GM23248 (cell line): ENCODE measurements around the gene GRIK3. TPM values are rescaled to one million over a fixed set of nuclear protein-coding genes. Genes with fewer than 3 reads are reported as not detected.
"Not testable (repeated sequence)": the region's sequence is repeated elsewhere in the genome, so short reads cannot be mapped to it uniquely, and the experiment has no call there.

Source experiments
- DNase-seq: peaks from one replicate; pipeline ENCODE4 v3.0.0-alpha.2; 2015
- H2AFZ ChIP-seq: fragments of 200-600 bp; sonication (generic); 2 replicates; pipeline ENCODE4 v1.6.1; 2016; ENCODE audit warnings: antibody characterized with exemption
- H3F3A ChIP-seq: fragments of 200-600 bp; sonication (generic); 2 replicates; pipeline ENCODE4 v1.6.1; 2016; ENCODE audit warnings: mild to moderate bottlenecking, antibody characterized with exemption, mixed run types; ENCODE audit not compliant: insufficient read depth
- H3K27ac ChIP-seq: fragments of 200-600 bp; sonication (generic); 2 replicates; pipeline ENCODE4 v1.5.1; 2016; ENCODE audit warnings: mild to moderate bottlenecking
- H3K27me3 ChIP-seq: fragments of 200-600 bp; sonication (generic); replicated peaks from 2 replicates; pipeline ENCODE4 v1.6.1; 2016; ENCODE audit warnings: mild to moderate bottlenecking; ENCODE audit not compliant: insufficient read depth
- H3K36me3 ChIP-seq: fragments of 200-600 bp; sonication (generic); 2 replicates; pipeline ENCODE4 v1.6.1; 2016; ENCODE audit warnings: low read depth, mild to moderate bottlenecking
- H3K4me1 ChIP-seq: fragments of 200-600 bp; sonication (generic); 2 replicates; pipeline ENCODE4 v1.6.1; 2016; ENCODE audit warnings: mild to moderate bottlenecking; ENCODE audit not compliant: insufficient read depth
- H3K4me2 ChIP-seq: fragments of 200-600 bp; sonication (generic); one replicate; pipeline ENCODE4 v1.6.1; 2016; ENCODE audit warnings: mild to moderate bottlenecking; ENCODE audit not compliant: unreplicated experiment
- H3K4me3 ChIP-seq: fragments of 200-600 bp; sonication (generic); 2 replicates; pipeline ENCODE4 v1.5.1; 2016; ENCODE audit warnings: mild to moderate bottlenecking
- H3K79me2 ChIP-seq: fragments of 200-600 bp; sonication (generic); 2 replicates; pipeline ENCODE4 v1.6.1; 2016; ENCODE audit warnings: mild to moderate bottlenecking; ENCODE audit not compliant: insufficient read depth
- H3K9ac ChIP-seq: fragments of 200-600 bp; sonication (generic); 2 replicates; pipeline ENCODE4 v1.6.1; 2016; ENCODE audit warnings: mild to moderate bottlenecking
- H3K9me2 ChIP-seq: fragments of 200-600 bp; sonication (generic); 2 replicates; pipeline ENCODE4 v1.6.1; 2016; ENCODE audit warnings: mixed run types, mild to moderate bottlenecking, moderate library complexity; ENCODE audit not compliant: insufficient read depth
- H3K9me3 ChIP-seq: fragments of 200-600 bp; sonication (generic); one replicate; pipeline ENCODE4 v1.6.1; 2017; ENCODE audit warnings: low read depth
- H4K20me1 ChIP-seq: fragments of 200-600 bp; sonication (generic); 2 replicates; pipeline ENCODE4 v1.6.0; 2016; ENCODE audit not compliant: insufficient read depth
- EZH2 ChIP-seq: fragments of 200-600 bp; sonication (generic); IDR thresholded peaks from 2 replicates; pipeline ENCODE4 v1.6.1; 2018; ENCODE audit warnings: antibody characterized with exemption, mild to moderate bottlenecking; ENCODE audit not compliant: insufficient read depth, poor library complexity, severe bottlenecking
- EZH2phosphoT487 ChIP-seq: fragments of 200-600 bp; sonication (generic); IDR thresholded peaks from 2 replicates; pipeline ENCODE4 v1.6.1; 2018; ENCODE audit warnings: antibody characterized with exemption, moderate library complexity, mild to moderate bottlenecking, low read depth; ENCODE audit not compliant: insufficient read depth
- WGBS, 2 experiments: methylation state at CpG; one replicate each; pipeline ENCODE4 v1.1.6; 2015 to 2017; ENCODE audit warnings: low lambda C conversion rate in 2 of 2, low coverage in 1 of 2; ENCODE audit errors: missing lambda C conversion rate in 2 of 2; 5-methylcytosine and 5-hydroxymethylcytosine counted together
- in situ Hi-C: fragments of 300-500 bp; cut with MboI; formaldehyde crosslinking; loops from 2 replicates; pipeline ENCODE4 v1.15.0; 2020
- polyA plus RNA-seq: library from polyadenylated mRNA; unstranded; fragments of >200 nt; fragmentation: Nextera tagmentation; extraction: Ambion mirVana; gene quantifications from 2 replicates; pipeline ENCODE4 v1.2.1, GENCODE V29; 2016
- total RNA-seq: library from RNA; depleted of rRNA; stranded (reverse); fragments of >200 nt; shearing (Covaris generic); gene quantifications from 2 replicates; pipeline ENCODE4 v1.2.3, GENCODE V29; 2014; rRNA removed

Gene GRIK3
- not detected in 2 replicates for total RNA-seq
- polyA plus RNA-seq = not detected in 2 replicates

- no peak within 1 kb of the TSS for H3K4me2 ChIP-seq
- H3K9me3 ChIP-seq = no peaks in the 10 kb centered on the region
- no peaks in the 10 kb centered on the region for H3F3A ChIP-seq
- H2AFZ ChIP-seq = no peak within 1 kb of the TSS
- no peak within 1 kb of the TSS for H3K4me3 ChIP-seq
- H3K79me2 ChIP-seq = no peaks in the 10 kb centered on the region
- peak; percentile 23 for DNase-seq
- H4K20me1 ChIP-seq = no peaks in the 10 kb centered on the region
- WGBS, 2 experiments = 2% methylated on average over 47 to 97 of the region's 128 CpGs
- no peak for TF ChIP-seq EZH2phosphoT487
- no peak for TF ChIP-seq EZH2
- no peaks in the 10 kb centered on the region for H3K9me2 ChIP-seq
- H3K27me3 ChIP-seq = peaks cover 45% of the 10 kb centered on the region
- no peak within 1 kb of the TSS for H3K9ac ChIP-seq
- in situ Hi-C loops = no loop called here
- H3K4me1 ChIP-seq = no peaks in the 10 kb centered on the region
- H3K36me3 ChIP-seq = no peaks in the 10 kb centered on the region
- no peak within 1 kb of the TSS for H3K27ac ChIP-seq
Measured at GRCh38 chr1:37034121-37035013, at the start of gene GRIK3. TSS of gene GRIK3 (minus strand) at chr1:37034515. CDS start at chr1:37034108, 407 bp downstream.

- no peaks in the 10 kb centered on the region for H3K4me1 ChIP-seq
- H2AFZ ChIP-seq = no peak overlapping the region
- no peaks in the 10 kb centered on the region for H3K9me2 ChIP-seq
- H3K9ac ChIP-seq = no peak overlapping the region
- H3K4me3 ChIP-seq = no peak overlapping the region
- no peak for TF ChIP-seq EZH2phosphoT487
- TF ChIP-seq EZH2 = no peak
- H3K4me2 ChIP-seq = no peak overlapping the region
- H3K36me3 ChIP-seq = no peaks in the 10 kb centered on the region
- 37 to 40% methylated on average over 10 of the region's 10 CpGs for WGBS, 2 experiments
- H3F3A ChIP-seq = no peaks in the 10 kb centered on the region
- no peaks in the 10 kb centered on the region for H4K20me1 ChIP-seq
- no peaks in the 10 kb centered on the region for H3K9me3 ChIP-seq
- in situ Hi-C loops = no loop called here
- no peak overlapping the region for H3K27ac ChIP-seq
- H3K27me3 ChIP-seq = no peaks in the 10 kb centered on the region
- no peak for DNase-seq
- H3K79me2 ChIP-seq = no peaks in the 10 kb centered on the region
Measured at GRCh38 chr1:37084013-37084412, 49.7 kb upstream of the GRIK3 start.

- H3K4me3 ChIP-seq = no peak overlapping the region
- in situ Hi-C loops = no loop called here
- H3F3A ChIP-seq = no peaks in the 10 kb centered on the region
- no peak for TF ChIP-seq EZH2phosphoT487
- no peak for TF ChIP-seq EZH2
- H3K36me3 ChIP-seq = no peaks in the 10 kb centered on the region
- H3K4me1 ChIP-seq = no peaks in the 10 kb centered on the region
- H3K27me3 ChIP-seq = no peaks in the 10 kb centered on the region
- no peaks in the 10 kb centered on the region for H3K9me2 ChIP-seq
- H3K27ac ChIP-seq = no peak overlapping the region
- DNase-seq = no peak
- 56 to 63% methylated on average over 12 of the region's 12 CpGs for WGBS, 2 experiments
- no peaks in the 10 kb centered on the region for H3K9me3 ChIP-seq
- H2AFZ ChIP-seq = no peak overlapping the region
- H4K20me1 ChIP-seq = no peaks in the 10 kb centered on the region
- no peak overlapping the region for H3K9ac ChIP-seq
- H3K4me2 ChIP-seq = no peak overlapping the region
- no peaks in the 10 kb centered on the region for H3K79me2 ChIP-seq
Measured at GRCh38 chr1:37083603-37084002, 49.3 kb upstream of the GRIK3 start.

DNA sequence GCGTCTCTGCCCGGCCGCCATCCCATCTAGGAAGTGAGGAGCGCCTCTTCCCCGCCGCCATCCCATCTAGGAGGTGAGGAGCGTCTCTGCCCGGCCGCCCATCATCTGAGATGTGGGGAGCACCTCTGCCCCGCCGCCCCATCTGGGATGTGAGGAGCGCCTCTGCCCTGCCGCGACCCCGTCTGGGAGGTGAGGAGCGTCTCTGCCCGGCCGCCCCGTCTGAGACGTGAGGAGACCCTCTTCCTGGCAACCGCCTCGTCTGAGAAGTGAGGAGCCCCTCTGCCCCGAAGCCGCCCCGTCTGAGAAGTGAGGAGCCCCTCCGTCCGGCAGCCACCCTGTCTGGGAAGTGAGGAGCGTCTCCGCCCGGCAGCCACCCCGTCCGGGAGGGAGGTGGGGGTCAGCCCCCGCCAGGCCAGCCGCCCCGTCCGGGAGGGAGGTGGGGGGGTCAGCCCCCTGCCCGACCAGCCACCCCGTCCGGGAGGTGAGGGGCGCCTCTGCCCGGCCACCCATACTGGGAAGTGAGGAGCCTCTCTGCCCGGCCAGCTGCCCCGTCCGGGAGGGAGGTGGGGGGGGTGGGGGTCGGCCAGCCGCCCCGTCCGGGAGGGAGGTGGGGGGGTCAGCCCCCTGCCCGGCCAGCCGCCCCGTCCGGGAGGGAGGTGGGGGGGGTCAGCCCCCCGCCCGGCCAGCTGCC is 46.1 kb upstream of the GRIK3 start:
- H3K4me2 ChIP-seq, H3K9me3 ChIP-seq, H3K9ac ChIP-seq, H3K27ac ChIP-seq, H3K4me3 ChIP-seq, H3K36me3 ChIP-seq, H3F3A ChIP-seq, H3K79me2 ChIP-seq, H2AFZ ChIP-seq, H3K9me2 ChIP-seq, H4K20me1 ChIP-seq, H3K4me1 ChIP-seq, in situ Hi-C loops, DNase-seq, H3K27me3 ChIP-seq: not testable (repeated sequence)
- WGBS, 2 experiments = 84 to 100% methylated on average over 1 to 45 of the region's 54 CpGs
